Fibroblast of skin of left quadriceps (primary cell): Measurements from ENCODE around the gene GADL1.

Experiments
- DNase-seq, 2 experiments: peaks; one replicate each; pipeline ENCODE4 v3.0.0-alpha.2; 2013; ENCODE audit warnings: low read depth in 2 of 2

Gene GADL1

DNA sequence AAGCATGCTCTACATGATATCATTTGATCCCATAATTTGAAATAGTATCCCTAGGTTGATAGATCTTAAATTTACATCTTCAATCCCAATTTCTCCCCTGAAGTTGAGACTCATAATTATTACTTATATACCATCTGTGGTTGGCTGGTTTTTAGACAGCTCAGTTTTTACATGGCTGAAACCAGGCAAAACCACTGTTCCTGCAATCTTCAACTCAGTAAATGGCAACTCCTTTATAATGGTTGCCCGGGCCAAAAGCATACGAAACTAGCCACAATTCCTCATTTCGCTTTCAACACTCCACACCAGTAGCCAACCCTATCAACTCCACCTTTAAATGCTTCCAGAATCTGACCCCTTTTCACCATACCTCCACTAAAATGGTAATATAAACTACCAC lies 169.6 kb downstream of the GADL1 start:
- no peak for DNase-seq

DNA sequence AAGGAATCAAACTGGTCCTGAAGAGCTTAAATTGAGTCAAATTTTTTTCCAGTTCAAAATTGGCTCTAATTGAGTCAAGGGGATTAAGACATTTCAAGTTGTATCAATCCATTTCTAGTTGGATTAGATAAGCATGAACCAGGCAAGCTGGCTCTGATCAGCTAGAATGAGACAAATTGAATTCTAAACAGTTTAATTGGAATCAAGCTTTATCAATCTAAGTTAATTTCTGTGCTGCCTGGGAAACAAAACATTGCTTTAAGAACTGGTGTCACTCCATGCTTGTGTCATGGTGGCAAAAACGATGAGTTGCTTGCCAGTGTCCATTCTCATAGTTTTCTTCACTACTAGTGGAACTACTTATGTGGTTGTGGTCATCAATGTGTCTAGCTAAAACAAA lies 171.2 kb downstream of the GADL1 start:
- DNase-seq: no peak

DNA sequence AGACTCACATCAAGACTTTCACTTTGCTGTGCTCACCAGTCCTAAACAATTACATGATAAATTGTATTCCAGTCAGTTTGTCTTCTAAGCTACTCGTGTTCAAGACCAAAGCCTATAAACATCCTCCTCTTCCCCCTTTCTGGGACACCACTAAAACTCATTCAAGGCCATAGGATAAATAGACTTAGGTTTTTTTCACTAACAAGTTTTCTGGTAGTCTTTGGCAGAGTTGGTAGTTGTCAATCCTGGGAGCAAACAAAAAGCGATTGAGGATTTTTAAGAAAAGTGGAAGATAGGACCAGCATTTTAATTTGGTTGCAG lies 173.2 kb downstream of the GADL1 start:
- DNase-seq: no peak

DNA sequence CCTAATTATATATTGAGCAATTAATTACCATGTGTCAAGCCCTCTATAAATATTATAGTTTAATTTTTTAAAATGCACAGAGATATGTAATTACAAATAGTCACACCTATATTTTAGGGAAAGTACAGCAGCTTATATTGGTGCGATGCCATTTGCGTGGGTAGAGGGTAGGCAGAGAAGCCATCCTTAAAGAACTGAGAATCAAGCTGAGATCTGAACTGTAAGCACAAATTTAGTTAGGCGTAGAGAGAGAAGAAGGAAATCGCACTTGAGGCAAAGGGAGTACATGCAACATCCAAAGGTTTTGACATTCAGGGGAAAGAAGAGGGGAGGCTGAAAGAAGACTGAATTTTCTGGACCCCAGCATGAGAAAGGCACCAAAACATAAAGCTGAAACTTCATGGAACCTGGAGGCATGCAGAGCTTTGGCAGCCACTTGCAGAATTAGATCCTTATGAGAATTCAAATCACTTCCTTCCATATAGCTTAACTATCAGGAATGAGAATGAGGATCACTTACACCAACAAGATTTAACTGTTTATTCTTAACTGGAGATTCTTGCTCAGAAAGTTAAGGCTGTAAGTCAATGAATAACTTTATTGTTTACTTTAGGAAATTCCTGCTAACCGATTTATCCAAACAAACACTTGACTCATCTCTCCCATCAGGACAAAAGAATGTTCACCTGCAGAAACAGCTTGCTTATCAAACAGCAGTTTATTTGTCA lies 173.7 kb downstream of the GADL1 start:
- peak; percentile 21 to 25 for DNase-seq

DNA sequence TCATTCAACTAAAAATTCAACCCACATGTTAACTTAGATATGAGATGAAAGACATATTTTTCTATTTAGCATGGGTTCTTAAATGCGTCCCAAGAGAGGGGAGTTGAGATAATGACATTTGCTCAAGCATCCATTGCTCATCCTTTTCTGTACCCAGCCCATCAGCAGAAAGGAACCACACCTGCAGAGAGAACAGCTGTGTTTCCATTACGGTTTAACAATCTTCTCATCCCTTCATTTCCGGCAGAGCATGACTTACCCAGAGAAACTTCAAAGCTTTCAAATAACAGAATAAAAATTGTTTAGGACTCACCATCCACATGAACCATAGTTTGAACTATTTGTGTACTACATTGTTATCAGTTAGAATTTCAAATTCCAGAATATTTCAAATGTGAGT lies 174.9 kb downstream of the GADL1 start:
- DNase-seq: no peak

DNA sequence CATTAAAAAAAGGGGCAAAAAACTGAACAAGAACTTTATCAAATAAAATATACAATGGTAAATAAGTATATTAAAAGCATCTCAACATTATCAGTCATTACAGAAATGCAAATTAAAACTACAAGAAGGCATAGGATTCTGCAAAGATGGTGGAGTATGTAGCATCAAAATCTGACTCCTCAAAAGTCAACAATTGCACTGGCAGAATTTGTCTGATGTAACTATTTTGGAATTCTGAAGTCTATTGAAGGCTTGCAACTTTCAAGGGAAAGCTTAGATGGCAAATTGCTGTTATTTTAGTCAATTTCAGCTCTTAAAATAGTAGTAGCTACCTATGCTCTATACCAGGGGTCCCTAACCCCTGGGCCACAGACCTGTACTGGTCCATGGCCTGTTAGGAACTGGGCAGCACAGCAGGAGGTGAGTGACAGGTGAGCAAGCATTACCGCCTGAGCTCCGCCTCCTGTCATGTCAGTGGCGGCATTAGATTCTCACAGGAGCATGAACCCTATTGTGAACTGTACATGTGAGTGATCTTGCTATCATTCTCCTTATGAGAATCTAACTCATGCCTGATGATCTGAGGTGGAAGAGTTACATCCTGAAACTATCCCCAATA lies 180.5 kb downstream of the GADL1 start:
- DNase-seq: no peak

DNA sequence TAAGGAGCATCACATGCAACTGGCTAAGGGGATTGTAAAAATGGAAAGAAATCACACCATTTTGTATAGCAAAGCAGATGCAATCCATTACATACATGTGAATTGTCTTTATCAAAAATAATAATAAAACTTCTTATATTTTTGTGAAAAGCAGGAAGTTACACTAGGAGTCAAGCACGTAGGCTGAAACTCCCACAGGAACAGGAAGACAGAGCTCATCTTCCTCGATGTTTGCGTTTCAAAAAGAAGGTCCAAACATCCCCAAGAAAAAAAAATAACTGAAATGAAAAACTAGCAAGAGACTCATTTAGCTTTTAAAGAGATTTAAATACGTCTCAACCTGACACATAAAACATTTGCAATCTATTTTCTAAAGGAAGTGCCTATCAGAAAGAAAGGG lies 181.5 kb downstream of the GADL1 start:
- no peak for DNase-seq

DNA sequence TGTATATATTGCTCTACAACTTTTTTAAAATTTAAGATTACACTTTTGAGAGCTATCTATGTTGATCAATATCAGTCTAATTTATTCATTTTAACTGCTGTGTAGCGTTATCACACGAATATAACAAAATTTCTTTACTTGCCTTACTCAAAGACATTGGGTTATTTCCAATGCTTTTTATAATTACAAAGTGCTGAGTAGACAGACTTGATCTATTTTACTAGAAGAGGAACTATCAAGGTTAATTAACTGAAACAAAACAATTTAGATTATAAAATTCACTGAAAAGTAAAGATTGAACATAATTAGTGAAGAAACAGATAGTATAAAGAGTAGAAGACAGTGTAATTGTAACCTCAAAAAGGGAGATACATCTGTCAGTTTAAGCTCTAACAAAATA lies 182.6 kb downstream of the GADL1 start:
- DNase-seq: no peak

DNA sequence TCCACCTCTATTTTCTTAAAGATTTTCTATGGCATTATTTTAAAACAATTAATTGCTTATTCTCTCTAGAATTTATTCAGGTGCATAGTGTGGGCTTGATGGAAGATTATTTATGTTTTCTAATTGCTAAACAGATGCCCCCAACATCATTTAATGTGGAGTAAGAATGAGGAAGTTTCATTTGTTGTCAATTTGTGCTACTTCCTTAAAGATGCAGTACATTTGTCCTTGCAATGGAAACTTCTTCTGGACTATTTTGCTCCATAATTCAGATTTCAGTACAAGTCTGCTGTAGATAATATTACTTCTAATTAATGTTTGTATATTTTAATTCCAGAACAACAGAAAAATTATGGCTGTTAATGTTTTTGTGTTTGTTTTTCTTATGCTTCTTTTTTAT lies 183.3 kb downstream of the GADL1 start:
- no peak for DNase-seq

DNA sequence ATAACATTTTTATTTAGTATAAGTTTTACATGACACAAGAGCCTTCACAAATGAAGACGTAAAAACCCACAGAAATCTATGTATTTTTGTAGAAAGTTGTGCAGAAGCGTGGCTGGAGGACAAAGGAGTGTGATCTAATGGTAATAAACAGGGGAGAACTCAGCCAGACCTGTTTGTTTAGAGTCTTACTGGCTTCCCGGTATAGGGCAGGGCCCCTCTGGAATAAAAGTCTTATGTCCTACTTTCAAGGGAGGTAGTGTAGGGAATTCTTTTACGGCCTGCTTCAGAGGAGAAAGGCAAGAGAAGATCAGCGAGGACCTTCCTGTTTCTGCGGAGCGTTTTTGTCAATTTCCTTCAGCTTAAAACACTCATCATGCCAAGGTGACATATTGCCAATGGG lies 184.4 kb downstream of the GADL1 start:
- no peak for DNase-seq

DNA sequence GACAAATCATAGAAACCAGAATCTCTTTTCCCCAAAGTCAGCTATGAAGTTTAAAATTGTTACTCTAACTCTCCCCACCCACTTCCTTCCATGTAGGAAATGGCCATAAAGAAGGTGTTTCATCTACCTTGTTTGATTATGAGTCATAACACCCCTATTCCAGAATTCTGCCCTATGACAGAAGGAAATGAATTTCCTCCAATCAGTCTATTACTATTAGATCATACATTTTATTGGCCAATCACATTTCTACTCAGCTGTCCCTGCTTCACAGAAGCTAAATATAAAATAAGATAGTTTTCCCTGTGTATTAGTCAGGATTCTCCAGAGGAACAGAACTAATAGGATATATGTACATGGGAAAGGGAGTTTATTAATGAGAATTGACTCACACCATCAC lies 186.0 kb downstream of the GADL1 start:
- DNase-seq: no peak

DNA sequence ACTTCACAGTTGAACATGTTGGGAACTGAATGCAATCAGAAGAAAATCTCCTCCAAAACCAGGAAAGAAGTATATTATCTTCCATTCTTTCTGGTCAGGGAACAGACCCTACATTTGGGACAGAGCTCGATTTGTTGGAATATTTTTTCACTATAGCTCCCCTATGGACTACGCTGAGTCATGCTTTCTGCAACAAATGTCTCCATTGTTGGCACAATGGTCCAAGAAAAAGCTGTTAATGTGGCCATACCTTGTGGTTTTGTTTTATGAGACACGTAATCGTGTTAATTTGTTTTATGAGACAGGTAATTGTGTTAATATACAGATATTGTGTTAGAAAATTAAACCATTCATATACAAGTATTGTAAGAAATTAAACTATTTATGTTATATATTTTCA lies 186.6 kb downstream of the GADL1 start:
- DNase-seq: no peak

DNA sequence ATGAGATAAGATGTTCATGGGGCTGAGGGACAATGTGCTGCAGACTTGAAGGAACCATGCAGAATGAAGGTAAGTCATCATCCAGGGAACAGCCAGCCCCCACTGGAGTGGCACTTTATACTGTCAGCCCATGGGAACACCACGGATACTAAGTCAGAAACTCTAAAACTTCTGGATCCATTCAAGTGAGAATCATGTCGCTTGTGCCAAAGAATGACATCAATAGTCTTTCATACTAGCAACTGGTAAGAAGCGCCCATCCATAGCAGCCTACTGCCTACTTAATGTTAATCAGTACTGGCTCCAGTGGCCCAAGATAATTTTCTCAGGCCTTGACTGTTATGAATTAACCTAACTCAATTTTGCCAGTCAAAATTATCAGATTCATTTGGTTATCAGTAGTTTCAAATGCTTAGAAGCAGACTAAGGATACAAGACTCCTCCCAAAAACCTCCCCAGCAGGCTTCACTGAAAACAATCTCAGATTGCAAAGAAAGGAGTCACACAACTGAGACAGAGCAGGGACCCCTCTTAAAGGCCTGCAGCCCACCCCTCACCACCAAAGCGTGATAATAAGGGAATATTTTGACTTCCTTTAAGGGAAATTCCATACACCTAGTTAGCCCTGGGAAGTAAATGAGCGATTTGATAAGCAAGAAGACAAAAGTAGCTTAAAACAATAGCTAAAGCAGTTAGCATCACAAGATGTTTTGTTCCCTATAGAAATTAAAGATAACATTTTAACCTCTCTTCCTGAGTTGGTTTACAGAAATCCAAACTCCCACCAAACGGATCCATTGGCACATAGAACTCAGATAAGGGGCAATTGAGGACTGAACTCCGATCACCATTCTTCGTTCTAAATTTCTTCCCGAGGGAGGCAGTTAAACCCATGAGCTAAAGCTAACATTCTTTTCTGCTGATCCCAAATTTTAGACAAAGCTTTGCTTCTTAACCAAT lies 189.2 kb downstream of the GADL1 start:
- DNase-seq: no peak

DNA sequence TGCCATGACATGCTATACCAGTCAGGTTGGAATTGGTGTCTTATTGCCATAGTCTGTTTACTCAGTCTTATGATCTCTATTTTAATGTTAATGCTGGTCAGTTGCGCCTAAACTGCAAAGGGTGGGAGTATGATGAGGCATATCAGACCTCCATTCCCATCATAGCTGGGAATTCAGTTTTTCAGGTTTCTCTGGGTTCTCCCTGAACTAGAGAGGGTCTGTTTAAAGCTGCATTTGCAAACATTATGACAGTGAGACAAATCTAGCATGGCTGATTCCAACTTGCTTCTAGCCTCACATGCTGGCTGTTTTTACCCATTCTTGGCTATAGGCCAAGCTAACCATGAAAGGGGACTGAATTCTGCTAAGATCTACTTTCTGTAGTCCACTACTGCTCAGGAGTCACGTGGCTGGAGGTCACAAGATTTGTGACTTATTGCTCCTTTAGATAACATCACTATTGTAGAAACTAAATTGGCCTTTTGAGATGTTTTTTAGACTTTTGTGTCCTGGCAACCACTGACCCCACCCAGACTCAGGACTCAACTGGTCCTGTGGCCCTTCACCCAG lies 191.5 kb downstream of the GADL1 start:
- no peak for DNase-seq

DNA sequence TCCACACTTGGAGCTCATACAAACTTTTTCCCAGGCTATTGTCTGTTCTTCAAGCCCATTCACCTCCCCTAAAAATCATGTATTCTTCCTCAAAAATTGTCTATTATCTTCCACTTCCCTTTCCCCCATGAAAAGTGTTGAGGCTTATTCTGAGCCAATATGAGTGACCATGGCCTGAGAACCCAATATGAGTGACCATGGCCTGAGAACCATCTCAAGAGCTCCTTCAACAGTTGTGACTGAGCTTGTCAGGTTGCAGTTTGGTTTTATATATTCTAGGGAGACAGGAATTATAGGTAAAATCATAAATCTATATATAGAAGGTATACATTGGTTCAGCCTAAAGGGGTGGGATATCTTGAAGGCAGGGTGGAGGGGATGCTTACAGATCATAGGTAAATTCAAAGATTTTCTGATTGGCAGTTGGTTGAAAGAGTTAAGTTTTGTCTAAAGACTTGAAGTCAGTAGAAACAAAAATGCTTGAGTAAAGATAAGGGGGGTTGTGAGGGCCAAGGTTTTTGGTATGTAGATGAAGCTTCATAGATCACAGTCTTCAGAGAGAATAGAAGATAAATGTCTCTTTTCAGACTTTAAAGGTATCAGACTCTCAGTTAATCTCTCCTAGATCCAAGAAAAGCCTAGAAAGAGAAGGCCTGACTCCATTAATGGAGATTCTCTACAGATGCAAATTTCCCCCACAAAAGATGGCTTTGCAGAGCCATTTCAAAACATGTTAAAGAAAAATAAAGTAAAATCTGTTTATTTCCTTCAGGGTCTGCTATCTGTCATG lies 192.2 kb downstream of the GADL1 start:
- no peak for DNase-seq

DNA sequence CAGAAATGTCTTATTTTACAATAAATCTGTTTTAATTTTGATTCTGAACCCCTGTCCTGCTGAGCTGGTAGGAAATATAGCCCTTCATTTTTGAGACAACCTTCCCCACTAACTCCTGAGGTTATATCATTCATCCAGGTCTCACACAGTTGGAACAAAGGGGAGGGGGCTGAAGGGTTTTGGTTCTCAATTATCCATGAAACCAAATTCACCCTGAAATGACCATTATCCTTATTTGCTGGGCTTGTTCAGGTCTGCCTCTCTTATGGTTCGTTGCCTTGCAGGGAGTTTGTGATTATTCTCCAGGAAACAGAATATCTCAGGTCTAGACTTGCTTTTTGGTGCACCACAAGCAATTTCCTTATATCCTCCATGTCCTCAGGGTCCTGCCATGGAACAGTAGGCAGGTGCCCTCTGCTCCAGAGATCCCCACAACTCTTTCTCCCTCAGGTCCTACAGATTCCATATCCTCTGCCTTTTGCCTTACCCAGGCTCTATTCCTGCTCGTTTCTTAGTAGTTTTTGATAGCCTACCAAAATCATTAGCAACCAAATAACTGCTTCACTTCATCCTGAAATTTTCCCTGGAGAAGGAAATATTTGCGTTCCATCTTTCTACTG lies 193.6 kb downstream of the GADL1 start:
- DNase-seq: no peak

DNA sequence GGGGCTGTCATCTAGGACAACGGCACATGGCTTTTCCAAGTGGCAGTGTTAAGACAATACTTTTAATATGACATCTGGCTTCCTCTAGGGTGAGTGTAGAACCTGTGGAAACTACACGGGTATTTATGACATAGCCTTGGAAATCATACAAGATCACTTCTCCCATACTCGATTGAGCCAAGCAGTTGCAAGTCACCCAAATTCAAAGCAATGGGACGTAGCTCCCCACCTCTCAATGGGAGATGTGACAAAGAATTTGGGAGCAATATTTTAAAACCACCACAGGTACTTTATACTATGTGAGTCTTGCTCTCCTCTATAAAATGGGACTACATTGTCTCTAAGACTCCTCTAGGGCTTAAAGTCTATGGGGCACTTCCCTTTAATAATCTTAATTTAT lies 194.5 kb downstream of the GADL1 start:
- no peak for DNase-seq

DNA sequence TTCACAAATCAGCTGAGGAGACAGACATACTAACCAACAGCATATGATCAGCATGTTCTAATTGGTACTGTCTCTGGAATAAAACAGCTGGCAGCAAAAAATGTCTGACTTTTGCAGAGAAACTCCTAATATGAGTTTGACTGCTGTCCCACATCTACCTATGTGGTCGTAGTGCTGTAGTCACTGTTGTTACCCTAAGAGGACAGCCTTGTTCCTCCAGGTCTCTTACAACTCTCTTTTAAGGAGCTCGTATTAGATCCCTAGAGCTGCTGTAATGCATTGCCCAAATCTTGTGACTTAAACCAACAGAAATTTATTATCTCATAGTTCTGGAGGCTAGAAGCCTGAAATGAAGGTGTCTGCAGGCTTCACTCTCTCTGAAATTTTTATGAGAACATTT lies 195.9 kb downstream of the GADL1 start:
- DNase-seq: no peak

DNA sequence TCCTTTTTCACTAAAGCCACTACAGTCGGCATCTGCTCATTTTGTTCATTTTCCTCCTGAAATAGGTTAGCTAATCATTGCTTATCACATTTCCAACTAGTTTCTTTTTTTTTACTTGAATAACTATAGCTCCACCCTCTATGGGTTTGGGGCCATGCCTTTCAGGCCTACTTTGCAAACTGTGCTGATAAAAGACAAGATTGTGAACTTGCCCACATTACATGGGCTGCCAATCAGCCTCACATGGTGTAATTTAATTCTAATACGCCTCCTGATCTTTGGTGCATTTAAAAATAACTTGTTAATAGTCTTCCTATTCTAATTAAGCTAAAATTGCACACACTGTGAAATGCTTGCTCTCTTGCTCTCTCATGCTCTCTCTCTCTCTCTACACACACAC lies 197.6 kb downstream of the GADL1 start:
- no peak for DNase-seq

DNA sequence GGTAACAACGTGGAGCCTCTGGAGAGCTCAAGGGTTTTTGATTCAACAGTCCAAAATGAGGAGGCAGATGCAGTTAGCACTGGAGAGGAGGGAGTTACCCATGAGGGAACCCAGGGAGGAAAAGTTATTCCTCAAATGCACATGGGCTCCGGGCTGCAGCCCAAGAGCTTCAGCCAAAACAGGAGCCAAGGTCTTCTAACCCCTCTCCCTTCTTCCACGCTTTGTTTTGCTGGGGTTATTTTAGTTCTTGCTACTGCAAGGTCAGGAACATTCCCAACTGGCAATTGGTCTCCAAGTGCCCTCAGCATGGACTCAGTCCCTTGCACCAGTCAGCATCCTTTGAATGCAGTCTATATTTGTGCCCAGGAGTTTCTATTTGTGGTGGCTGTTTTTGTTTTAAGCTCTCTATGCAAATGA lies 198.1 kb downstream of the GADL1 start:
- DNase-seq: no peak
